ENCODE data around the gene PHRF1. TPM values are rescaled to one million over a fixed set of nuclear protein-coding genes. Genes with fewer than 3 reads are reported as not detected.
A peak's percentile ranks its signal among the peaks of the same experiment; 100 is the strongest.

PHRF1 gene
- total and polyA plus RNA-seq, 9 donors: 3.8 to 34.2 (median 28.8) TPM

DNA sequence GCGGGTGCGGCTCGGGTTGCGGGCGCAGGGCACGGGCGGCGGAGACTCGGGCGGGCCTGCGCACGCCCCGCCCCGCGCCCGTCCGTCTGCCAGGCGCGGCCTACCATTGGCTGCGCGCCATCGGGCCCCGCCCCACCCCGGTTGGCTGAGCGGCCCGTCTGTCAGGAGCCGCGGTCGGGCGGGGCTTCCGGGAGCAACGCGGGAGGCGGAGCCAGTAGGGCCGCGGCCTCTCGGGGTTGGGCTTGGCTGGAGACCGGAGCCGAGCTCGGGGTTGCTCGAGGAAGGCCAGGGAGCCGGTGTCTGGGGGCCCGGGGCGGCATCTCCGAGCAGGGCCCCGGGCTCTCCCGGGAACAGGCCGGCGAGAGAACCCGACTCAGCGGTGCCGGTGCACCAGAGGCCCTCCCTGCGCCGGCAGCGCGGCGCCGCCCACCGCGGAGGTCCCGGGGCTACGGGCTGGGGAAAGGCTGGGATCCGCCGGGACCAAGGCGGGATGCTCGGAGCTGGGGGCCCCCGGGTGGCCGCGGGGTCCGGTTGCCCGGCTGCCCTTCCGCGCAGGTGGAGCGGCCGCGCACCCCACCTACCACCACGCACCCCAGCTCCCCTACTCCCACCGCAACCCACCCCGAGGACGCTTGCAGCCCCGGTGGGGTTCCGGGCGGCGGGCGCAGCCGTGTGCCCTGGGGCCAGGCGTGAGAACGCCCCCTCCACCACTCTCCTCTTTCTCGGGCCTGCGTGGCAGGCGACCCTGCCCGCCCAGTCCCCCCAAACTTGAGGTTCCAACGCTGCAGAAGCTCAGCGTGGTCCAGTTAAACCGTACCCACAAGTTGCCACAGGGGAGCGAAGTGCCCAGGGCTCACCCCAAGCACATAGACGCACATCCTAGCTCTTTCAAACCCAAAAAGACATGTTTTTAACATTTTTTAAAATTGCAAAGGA lies 40.5 kb upstream of the PHRF1 start, which contains the start of gene HRAS:
Gene HRAS (minus strand): TSS at position 58 of the 936 bp plus-strand sequence.
- intact Hi-C loops (cut with DNase I): loop anchor here in 1 of 4 donors (10.0 kb wide), 1 partner anchor 1859 kb away; no protein-coding TSS in a partner anchor
- TF ChIP-seq POLR2A (IDR thresholded peaks at IDR 0.05): no peak
- TF ChIP-seq EP300 (IDR thresholded peaks at IDR 0.05): no peak
- TF ChIP-seq, protein P1, sequence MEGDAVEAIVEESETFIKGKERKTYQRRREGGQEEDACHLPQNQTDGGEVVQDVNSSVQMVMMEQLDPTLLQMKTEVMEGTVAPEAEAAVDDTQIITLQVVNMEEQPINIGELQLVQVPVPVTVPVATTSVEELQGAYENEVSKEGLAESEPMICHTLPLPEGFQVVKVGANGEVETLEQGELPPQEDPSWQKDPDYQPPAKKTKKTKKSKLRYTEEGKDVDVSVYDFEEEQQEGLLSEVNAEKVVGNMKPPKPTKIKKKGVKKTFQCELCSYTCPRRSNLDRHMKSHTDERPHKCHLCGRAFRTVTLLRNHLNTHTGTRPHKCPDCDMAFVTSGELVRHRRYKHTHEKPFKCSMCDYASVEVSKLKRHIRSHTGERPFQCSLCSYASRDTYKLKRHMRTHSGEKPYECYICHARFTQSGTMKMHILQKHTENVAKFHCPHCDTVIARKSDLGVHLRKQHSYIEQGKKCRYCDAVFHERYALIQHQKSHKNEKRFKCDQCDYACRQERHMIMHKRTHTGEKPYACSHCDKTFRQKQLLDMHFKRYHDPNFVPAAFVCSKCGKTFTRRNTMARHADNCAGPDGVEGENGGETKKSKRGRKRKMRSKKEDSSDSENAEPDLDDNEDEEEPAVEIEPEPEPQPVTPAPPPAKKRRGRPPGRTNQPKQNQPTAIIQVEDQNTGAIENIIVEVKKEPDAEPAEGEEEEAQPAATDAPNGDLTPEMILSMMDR (IDR thresholded peaks at IDR 0.05): no peak
- WGBS, 3 donors: 3 to 13% (median 4%) methylated on average over 21 to 97 of the region's 97 CpGs
- peaks cover 11% of the 10 kb centered on the region for H3K4me1 ChIP-seq (ENCODE audit: insufficient read depth)
- H3K27me3 ChIP-seq: no peaks in the 10 kb centered on the region
- peak within 1 kb of the TSS; percentile 28 to 72 for H3K27ac ChIP-seq
- peak within 1 kb of the TSS; percentile 72 for H3K4me3 ChIP-seq
- no peaks in the 10 kb centered on the region for H3K9me3 ChIP-seq
- no peaks in the 10 kb centered on the region for H3K36me3 ChIP-seq
- DNase-seq: peak; percentile 94 to 97 (median 96)

DNA sequence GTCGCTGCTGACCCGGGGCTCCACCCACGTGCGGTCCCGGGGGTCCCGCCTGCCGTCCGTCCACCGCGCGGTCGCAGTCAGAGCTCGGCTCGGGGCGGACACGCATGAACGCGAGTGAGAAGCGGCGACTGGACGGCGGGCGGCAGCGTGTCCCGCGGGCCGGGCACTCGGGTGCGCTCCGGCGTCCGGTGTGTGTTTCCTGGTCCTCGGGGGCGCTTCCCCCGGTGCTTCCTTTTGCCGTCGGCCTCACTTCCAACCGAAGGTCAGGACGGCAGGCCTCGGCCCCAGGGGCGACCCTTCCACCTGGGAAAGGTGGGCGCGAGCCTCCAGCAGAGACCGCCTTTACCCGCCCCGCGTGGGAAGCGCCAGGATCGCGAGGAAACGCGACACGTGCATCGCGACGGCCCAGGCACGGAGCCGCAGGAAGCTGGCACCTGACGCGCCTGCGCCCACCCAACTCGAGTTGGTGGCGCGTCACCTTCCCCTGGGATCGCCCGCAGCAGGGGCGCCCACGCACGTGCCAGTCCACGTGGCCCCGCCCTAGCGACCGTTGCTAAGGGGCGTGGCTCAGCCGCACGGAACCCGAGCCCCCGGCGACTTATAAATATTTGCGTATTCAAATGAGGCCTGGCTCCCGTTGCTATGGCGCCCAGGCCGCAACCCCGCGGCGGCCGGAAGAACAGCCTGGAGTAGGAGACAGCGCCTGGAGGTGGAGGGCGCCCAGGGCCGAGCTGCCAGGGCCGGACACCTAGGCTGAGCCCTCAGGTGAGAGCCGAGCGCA lies 39.2 kb upstream of the PHRF1 start, which contains the start of gene LRRC56:
Gene LRRC56 (plus strand): TSS at position 687 of the 781 bp plus-strand sequence. CDS start 3,158 bp downstream, outside the sequence.
- Histone ChIP-seq H3K9me3 (no peaks in the 10 kb centered on the region), H3K27ac (peak within 1 kb of the TSS in 1 of 2 donors; percentile 13), H3K4me3 (peak within 1 kb of the TSS; percentile 22), H3K27me3 (no peaks in the 10 kb centered on the region), H3K4me1 (ENCODE audit: insufficient read depth) (peaks cover 11% of the 10 kb centered on the region), H3K36me3 (no peaks in the 10 kb centered on the region)
- WGBS, 3 donors: 1 to 6% (median 2%) methylated on average over 46 to 93 of the region's 93 CpGs
- peak; percentile 82 to 91 (median 84) for DNase-seq
- intact Hi-C loops (cut with DNase I): loop anchor here in 1 of 4 donors (10.0 kb wide), 1 partner anchor 1858 kb away; no protein-coding TSS in a partner anchor
- TF ChIP-seq POLR2A (IDR thresholded peaks at IDR 0.05): no peak
- TF ChIP-seq, protein P1 (IDR thresholded peaks at IDR 0.05): no peak
- TF ChIP-seq EP300 (IDR thresholded peaks at IDR 0.05): no peak

DNA sequence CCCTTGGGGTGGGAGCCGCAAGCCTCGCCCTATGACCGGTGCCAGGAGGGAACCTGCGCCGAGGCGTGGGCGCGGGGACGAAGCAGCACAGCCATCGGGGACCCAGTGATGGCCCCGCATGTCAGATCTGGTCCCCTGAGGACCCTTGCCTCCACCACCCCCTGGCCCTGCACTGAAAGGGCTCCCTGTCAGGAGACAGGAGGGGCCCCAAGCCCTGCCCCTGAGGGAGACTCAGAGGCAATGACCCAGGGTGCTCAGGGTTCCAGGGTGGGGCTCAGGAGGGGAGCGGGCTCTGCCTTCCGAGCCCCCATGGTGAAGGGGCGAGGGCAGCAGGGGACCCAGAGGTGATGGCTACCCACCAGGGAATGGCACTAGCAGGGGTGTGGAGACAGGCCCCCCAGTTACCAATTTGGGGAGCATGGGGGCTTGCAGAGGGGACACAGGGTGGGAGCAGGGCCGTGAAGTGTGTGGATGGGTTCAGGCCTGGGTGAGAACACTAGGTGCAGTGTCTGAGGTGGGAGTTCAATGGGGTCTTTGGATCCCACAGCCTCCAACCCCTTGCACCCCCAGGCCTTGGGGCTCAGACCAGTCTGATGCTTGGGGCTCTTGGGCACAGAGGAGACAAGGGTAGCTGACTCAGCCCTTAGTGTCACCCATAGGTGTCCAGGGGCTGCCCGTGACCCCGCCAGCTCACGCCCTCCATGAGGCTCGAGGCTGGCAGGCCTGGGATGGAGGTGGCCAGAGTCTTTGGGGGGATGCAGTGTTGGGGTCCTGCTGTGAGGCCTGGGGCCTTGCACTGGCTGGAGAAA lies 38.4 kb upstream of the PHRF1 start:
- 40 to 49% (median 41%) methylated on average over 19 of the region's 19 CpGs for WGBS, 3 donors
- H3K36me3 ChIP-seq: no peaks in the 10 kb centered on the region
- peaks cover 11% of the 10 kb centered on the region for H3K4me1 ChIP-seq (ENCODE audit: insufficient read depth)
- H3K27me3 ChIP-seq: no peaks in the 10 kb centered on the region
- intact Hi-C loops (cut with DNase I): loop anchor here in 1 of 4 donors (10.0 kb wide), 1 partner anchor 1857 kb away; no protein-coding TSS in a partner anchor
- peak overlapping the region in 1 of 2 donors; percentile 13 for H3K27ac ChIP-seq
- H3K9me3 ChIP-seq: no peaks in the 10 kb centered on the region
- peak in 4 of 5 donors; percentile 23 to 42 (median 33) for DNase-seq
- TF ChIP-seq EP300 (IDR thresholded peaks at IDR 0.05) (no peak), POLR2A (IDR thresholded peaks at IDR 0.05) (no peak)
- TF ChIP-seq, protein P1 (IDR thresholded peaks at IDR 0.05): no peak
- peak overlapping the region; percentile 22 for H3K4me3 ChIP-seq

Measured in ovary (tissue), 9 donors.